Neural progenitor cell (in vitro differentiated cells): ENCODE data around the gene HLA-F.

ENCODE experiments used
- EZH2 ChIP-seq: fragments of 200-600 bp; sonication (generic); IDR thresholded peaks from 2 replicates; pipeline ENCODE4 v1.6.1; 2017; ENCODE audit warnings: antibody characterized with exemption, mild to moderate bottlenecking, moderate library complexity
- EZH2phosphoT487 ChIP-seq: fragments of 200-600 bp; sonication (generic); IDR thresholded peaks from 2 replicates; pipeline ENCODE4 v1.6.1; 2017; ENCODE audit warnings: antibody characterized with exemption
- TF ChIP-seq, protein P1 (sequence below): fragments of 200-600 bp; sonication (generic); IDR thresholded peaks from 2 replicates; pipeline ENCODE4 v1.5.1; 2017; ENCODE audit warnings: antibody characterized with exemption, mild to moderate bottlenecking

DNA sequence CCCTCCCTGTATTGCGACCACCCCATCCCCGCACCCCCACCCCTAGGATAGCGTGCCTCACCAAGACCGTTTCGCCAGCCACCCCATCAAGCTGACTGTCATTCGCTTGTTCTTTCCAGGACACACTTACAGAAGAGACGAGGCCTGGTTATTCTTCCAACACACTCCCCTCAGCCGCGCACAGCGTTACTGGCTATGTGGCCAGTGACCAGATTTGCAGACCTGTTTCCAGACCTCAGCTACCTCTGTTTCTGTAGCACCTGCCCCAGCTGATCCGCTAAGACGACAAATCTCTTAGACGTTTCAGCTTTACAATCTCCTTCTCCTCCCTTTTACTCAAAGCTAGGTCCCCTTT lies 26.1 kb downstream of the HLA-F start:
- TF ChIP-seq, protein P1, sequence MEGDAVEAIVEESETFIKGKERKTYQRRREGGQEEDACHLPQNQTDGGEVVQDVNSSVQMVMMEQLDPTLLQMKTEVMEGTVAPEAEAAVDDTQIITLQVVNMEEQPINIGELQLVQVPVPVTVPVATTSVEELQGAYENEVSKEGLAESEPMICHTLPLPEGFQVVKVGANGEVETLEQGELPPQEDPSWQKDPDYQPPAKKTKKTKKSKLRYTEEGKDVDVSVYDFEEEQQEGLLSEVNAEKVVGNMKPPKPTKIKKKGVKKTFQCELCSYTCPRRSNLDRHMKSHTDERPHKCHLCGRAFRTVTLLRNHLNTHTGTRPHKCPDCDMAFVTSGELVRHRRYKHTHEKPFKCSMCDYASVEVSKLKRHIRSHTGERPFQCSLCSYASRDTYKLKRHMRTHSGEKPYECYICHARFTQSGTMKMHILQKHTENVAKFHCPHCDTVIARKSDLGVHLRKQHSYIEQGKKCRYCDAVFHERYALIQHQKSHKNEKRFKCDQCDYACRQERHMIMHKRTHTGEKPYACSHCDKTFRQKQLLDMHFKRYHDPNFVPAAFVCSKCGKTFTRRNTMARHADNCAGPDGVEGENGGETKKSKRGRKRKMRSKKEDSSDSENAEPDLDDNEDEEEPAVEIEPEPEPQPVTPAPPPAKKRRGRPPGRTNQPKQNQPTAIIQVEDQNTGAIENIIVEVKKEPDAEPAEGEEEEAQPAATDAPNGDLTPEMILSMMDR: no peak
- TF ChIP-seq EZH2: no peak
- TF ChIP-seq EZH2phosphoT487: no peak
